PC-3 (cell line): ENCODE measurements around the gene FKBP1A. TPM values are rescaled to one million over a fixed set of nuclear protein-coding genes. Genes with fewer than 3 reads are reported as not detected.
A peak's percentile ranks its signal among the peaks of the same experiment; 100 is the strongest.
"Not testable (repeated sequence)": the region's sequence is repeated elsewhere in the genome, so short reads cannot be mapped to it uniquely, and the experiment has no call there.

Experiments used
- ATAC-seq: fragments of 200-7000 bp; cut with Tn5 transposase; 2 replicates; pipeline ENCODE4 v1.9.1; 2020; ENCODE audit warnings: mild to moderate bottlenecking, moderate library complexity
- BruUV-seq: library from RNA; stranded (reverse); fragments of 400-500 nt; replicated peaks from 2 replicates; lab custom pipeline; 2021; lab: Mats Ljungman, UMichigan
- CTCF ChIA-PET: fragments of 300-600 bp; sonication (Branson Sonifier 250); formaldehyde crosslinking; loops from one replicate; lab custom pipeline; 2022; ENCODE audit warnings: antibody characterized with exemption; lab: Charles Lee
- POLR2A ChIA-PET: fragments of 300-600 bp; sonication (Branson Sonifier 250); formaldehyde crosslinking; loops from one replicate; lab custom pipeline; 2022; ENCODE audit warnings: antibody characterized with exemption; ENCODE audit not compliant: unreplicated experiment; lab: Charles Lee
- DNase-seq: peaks from one replicate; pipeline ENCODE4 v3.0.0-alpha.2; 2015
- H2AFZ ChIP-seq: fragments of 300-600 bp; sonication (generic); 2 replicates; pipeline ENCODE4 v1.6.0; 2016; ENCODE audit warnings: antibody characterized with exemption, low read length
- H3F3A ChIP-seq: fragments of 300-600 bp; sonication (generic); one replicate; pipeline ENCODE4 v1.6.0; 2017; ENCODE audit warnings: antibody characterized with exemption, low read length, control low read depth, mild to moderate bottlenecking; ENCODE audit not compliant: unreplicated experiment
- H3K27ac ChIP-seq: fragments of 300-600 bp; sonication (generic); 2 replicates; pipeline ENCODE4 v1.5.1; 2016; ENCODE audit warnings: mild to moderate bottlenecking, low read length
- H3K27me3 ChIP-seq: fragments of 300-600 bp; sonication (generic); 2 replicates; pipeline ENCODE4 v1.6.1; 2016; ENCODE audit warnings: low read length, mixed read lengths
- H3K36me3 ChIP-seq: fragments of 300-600 bp; sonication (generic); 2 replicates; pipeline ENCODE4 v1.6.1; 2016; ENCODE audit warnings: low read depth, mixed run types, low read length, mixed read lengths
- H3K4me1 ChIP-seq: fragments of 300-600 bp; sonication (generic); 2 replicates; pipeline ENCODE4 v1.5.1; 2016; ENCODE audit warnings: low read length; ENCODE audit not compliant: insufficient read depth
- H3K4me2 ChIP-seq: fragments of 300-600 bp; sonication (generic); 2 replicates; pipeline ENCODE4 v1.6.0; 2016; ENCODE audit warnings: low read length
- H3K4me3 ChIP-seq: fragments of 300-600 bp; sonication (generic); 2 replicates; pipeline ENCODE4 v1.5.1; 2016; ENCODE audit warnings: mild to moderate bottlenecking, low read length, mixed read lengths
- H3K79me2 ChIP-seq: fragments of 300-600 bp; sonication (generic); 2 replicates; pipeline ENCODE4 v1.6.1; 2017; ENCODE audit warnings: low read length, mixed read lengths
- H3K9ac ChIP-seq: fragments of 300-600 bp; sonication (generic); 2 replicates; pipeline ENCODE4 v1.6.0; 2016; ENCODE audit warnings: mild to moderate bottlenecking, low read length
- H3K9me2 ChIP-seq: fragments of 300-600 bp; sonication (generic); replicated peaks from 2 replicates; pipeline ENCODE4 v1.6.1; 2016; ENCODE audit warnings: mixed run types, low read length, mixed read lengths
- H3K9me3 ChIP-seq: fragments of 300-600 bp; sonication (generic); 2 replicates; pipeline ENCODE4 v1.6.1; 2016; ENCODE audit warnings: low read length, mixed read lengths
- H4K20me1 ChIP-seq: fragments of 300-600 bp; sonication (generic); 2 replicates; pipeline ENCODE4 v1.6.1; 2016; ENCODE audit warnings: low read length, mixed read lengths
- EZH2 ChIP-seq: fragments of 300-600 bp; sonication (generic); IDR thresholded peaks from one replicate; pipeline ENCODE4 v1.6.1; 2017; ENCODE audit warnings: antibody characterized with exemption, mild to moderate bottlenecking, low read length; ENCODE audit not compliant: unreplicated experiment
- EZH2phosphoT487 ChIP-seq: fragments of 300-600 bp; sonication (generic); IDR thresholded peaks from 2 replicates; pipeline ENCODE4 v1.6.1; 2018; ENCODE audit warnings: mild to moderate bottlenecking, antibody characterized with exemption, low read length, borderline replicate concordance
- intact Hi-C: fragments of 100-400 bp; cut with micrococcal nuclease; formaldehyde crosslinking; loops from 2 replicates; pipeline ENCODE4 v1.9.0; 2023
- total RNA-seq: library from RNA; depleted of rRNA; stranded (reverse); fragments of >200 nt; gene quantifications from 2 replicates; pipeline ENCODE4 v1.2.3, GENCODE V29; 2014
- TF ChIP-seq, protein P1 (sequence below): fragments of 300-600 bp; sonication (generic); conservative IDR thresholded peaks from 2 replicates; pipeline ENCODE4 v1.5.1; 2017; ENCODE audit warnings: antibody characterized with exemption, low read depth, mild to moderate bottlenecking, low read length

Gene FKBP1A
- total RNA-seq, 1 experiment from 2014 or later: 178 TPM

- Histone ChIP-seq H4K20me1 (no peaks in the 10 kb centered on the region), H3K9me3 (no peaks in the 10 kb centered on the region), H3K4me1 (peaks cover 21% of the 10 kb centered on the region; the same call in 1 of the 2 replicates), H3K4me3 (no peak overlapping the region), H3K79me2 (0 out of 2 replicates have a peak, but pooled peaks cover 4% of the 10 kb centered on the region), H3K27me3 (no peaks in the 10 kb centered on the region), H3K4me2 (no peak overlapping the region), H2AFZ (no peak overlapping the region), H3K36me3 (0 out of 2 replicates have a peak, but pooled peaks cover 2% of the 10 kb centered on the region), H3F3A (peaks cover 5% of the 10 kb centered on the region), H3K9ac (no peak overlapping the region), H3K27ac (no peak overlapping the region), H3K9me2 (no peaks in the 10 kb centered on the region)
- POLR2A ChIA-PET: interaction anchor here (0.6 kb wide), 1 partner anchor 69 kb away, joined by 5 read pairs; no protein-coding TSS in a partner anchor
- CTCF ChIA-PET: no interaction called here
- TF ChIP-seq, protein P1, sequence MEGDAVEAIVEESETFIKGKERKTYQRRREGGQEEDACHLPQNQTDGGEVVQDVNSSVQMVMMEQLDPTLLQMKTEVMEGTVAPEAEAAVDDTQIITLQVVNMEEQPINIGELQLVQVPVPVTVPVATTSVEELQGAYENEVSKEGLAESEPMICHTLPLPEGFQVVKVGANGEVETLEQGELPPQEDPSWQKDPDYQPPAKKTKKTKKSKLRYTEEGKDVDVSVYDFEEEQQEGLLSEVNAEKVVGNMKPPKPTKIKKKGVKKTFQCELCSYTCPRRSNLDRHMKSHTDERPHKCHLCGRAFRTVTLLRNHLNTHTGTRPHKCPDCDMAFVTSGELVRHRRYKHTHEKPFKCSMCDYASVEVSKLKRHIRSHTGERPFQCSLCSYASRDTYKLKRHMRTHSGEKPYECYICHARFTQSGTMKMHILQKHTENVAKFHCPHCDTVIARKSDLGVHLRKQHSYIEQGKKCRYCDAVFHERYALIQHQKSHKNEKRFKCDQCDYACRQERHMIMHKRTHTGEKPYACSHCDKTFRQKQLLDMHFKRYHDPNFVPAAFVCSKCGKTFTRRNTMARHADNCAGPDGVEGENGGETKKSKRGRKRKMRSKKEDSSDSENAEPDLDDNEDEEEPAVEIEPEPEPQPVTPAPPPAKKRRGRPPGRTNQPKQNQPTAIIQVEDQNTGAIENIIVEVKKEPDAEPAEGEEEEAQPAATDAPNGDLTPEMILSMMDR: no peak
- no peak for TF ChIP-seq EZH2phosphoT487
- TF ChIP-seq EZH2: no peak
- ATAC-seq (no peak), DNase-seq (no peak)
- intact Hi-C loops: no loop called here
- BruUV-seq: no TSS peak
Measured at GRCh38 chr20:1345030-1345755, 47.7 kb downstream of the FKBP1A start.

DNA sequence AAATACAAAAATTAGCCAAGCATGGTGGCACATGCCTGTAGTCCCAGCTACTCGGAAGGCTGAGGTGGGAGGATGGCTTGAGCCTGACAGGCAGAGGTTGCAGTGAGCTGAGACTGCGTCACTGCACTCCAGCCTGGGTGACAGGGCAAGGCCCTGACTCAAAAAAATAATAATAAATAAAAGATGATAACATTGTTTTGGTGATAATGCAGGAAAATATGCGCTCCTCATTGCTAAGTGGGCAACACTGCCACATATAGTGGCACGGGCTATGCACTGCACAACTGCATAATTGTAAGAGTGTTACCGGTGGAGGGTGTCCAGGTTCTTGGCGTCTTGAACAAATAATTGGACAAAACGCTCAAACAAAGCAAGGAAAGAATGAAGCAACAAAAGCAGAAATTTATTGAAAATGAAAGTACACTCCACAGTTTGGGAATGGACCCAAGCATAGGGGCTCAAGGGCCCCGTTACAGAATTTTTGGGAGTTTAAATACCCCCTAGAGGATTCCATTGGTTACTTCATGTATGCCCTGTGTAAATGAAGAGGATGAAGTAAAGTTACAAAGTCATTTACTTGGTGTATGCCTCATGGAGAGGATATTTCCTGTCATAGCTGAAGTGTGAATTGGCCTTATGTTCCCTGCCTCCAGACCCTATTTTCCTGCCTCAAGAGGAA is 49.3 kb downstream of the FKBP1A start:
- H3K27ac ChIP-seq, H3K36me3 ChIP-seq, H2AFZ ChIP-seq, H3K4me3 ChIP-seq, H3K4me2 ChIP-seq, H3K9me2 ChIP-seq, DNase-seq, H3K9ac ChIP-seq, BruUV-seq, CTCF ChIA-PET, intact Hi-C loops, H3F3A ChIP-seq, H4K20me1 ChIP-seq, H3K9me3 ChIP-seq, POLR2A ChIA-PET, H3K27me3 ChIP-seq, ATAC-seq, H3K79me2 ChIP-seq: not testable (repeated sequence)
- peaks cover 21% of the 10 kb centered on the region; the same call in 1 of the 2 replicates for H3K4me1 ChIP-seq

GRCh38 chr20:1341561-1342265 is 51.1 kb downstream of the FKBP1A start:
- no peak overlapping the region for H2AFZ ChIP-seq
- peaks cover 24% of the 10 kb centered on the region for H3K4me1 ChIP-seq
- no TSS peak for BruUV-seq
- no peaks in the 10 kb centered on the region for H3K9me3 ChIP-seq
- TF ChIP-seq EZH2 (no peak), EZH2phosphoT487 (no peak)
- TF ChIP-seq, protein P1: no peak
- H3F3A ChIP-seq: peaks cover 5% of the 10 kb centered on the region
- POLR2A ChIA-PET: no interaction called here
- H3K4me3 ChIP-seq: no peak overlapping the region
- DNase-seq (peak; percentile 45), ATAC-seq (peak; percentile 41)
- intact Hi-C loops: loop anchor here (1.0 kb wide), 1 partner anchor 15 kb away; no protein-coding TSS in a partner anchor
- no peaks in the 10 kb centered on the region for H3K79me2 ChIP-seq
- no peaks in the 10 kb centered on the region for H3K27me3 ChIP-seq
- H3K4me2 ChIP-seq: no peak overlapping the region
- H3K36me3 ChIP-seq: 0 out of 2 replicates have a peak, but pooled peaks cover 2% of the 10 kb centered on the region
- CTCF ChIA-PET: no interaction called here
- H4K20me1 ChIP-seq: no peaks in the 10 kb centered on the region
- H3K9ac ChIP-seq: no peak overlapping the region
- no peaks in the 10 kb centered on the region for H3K9me2 ChIP-seq
- H3K27ac ChIP-seq: peak overlapping the region; percentile 49
